ENCODE measurements around the gene DOCK10.

Gene DOCK10

GRCh38 chr2:225076125-225076524 lies 33.9 kb upstream of the DOCK10 start:
- H3K9me3 ChIP-seq = no peaks in the 10 kb centered on the region
- H3K4me3 ChIP-seq (ENCODE audit: low read depth, low read length) = no peak overlapping the region
- H3K36me3 ChIP-seq = no peaks in the 10 kb centered on the region
- DNase-seq = no peak
- TF ChIP-seq CTCF (IDR thresholded peaks at IDR 0.05; ENCODE audit: low read depth, low read length) = no peak
- H3K27me3 ChIP-seq = peaks cover 10% of the 10 kb centered on the region
- H3K4me1 ChIP-seq = no peaks in the 10 kb centered on the region

GRCh38 chr2:225074919-225075681 lies 32.8 kb upstream of the DOCK10 start:
- H3K36me3 ChIP-seq = no peaks in the 10 kb centered on the region
- no peak overlapping the region for H3K4me3 ChIP-seq (ENCODE audit: low read depth, low read length)
- no peak for DNase-seq
- TF ChIP-seq CTCF (IDR thresholded peaks at IDR 0.05; ENCODE audit: low read depth, low read length) = no peak
- peaks cover 10% of the 10 kb centered on the region for H3K27me3 ChIP-seq
- no peaks in the 10 kb centered on the region for H3K9me3 ChIP-seq
- H3K4me1 ChIP-seq = no peaks in the 10 kb centered on the region

GRCh38 chr2:225074366-225074765 lies 32.1 kb upstream of the DOCK10 start:
- Histone ChIP-seq H3K27me3 (peaks cover 10% of the 10 kb centered on the region), H3K9me3 (no peaks in the 10 kb centered on the region), H3K4me3 (ENCODE audit: low read depth, low read length) (no peak overlapping the region), H3K4me1 (no peaks in the 10 kb centered on the region), H3K36me3 (no peaks in the 10 kb centered on the region)
- TF ChIP-seq CTCF (IDR thresholded peaks at IDR 0.05; ENCODE audit: low read depth, low read length) = no peak
- no peak for DNase-seq

- no peak for TF ChIP-seq CTCF (IDR thresholded peaks at IDR 0.05; ENCODE audit: low read depth, low read length)
- Histone ChIP-seq H3K9me3 (no peaks in the 10 kb centered on the region), H3K4me1 (no peaks in the 10 kb centered on the region), H3K27me3 (peaks cover 10% of the 10 kb centered on the region), H3K36me3 (no peaks in the 10 kb centered on the region), H3K4me3 (ENCODE audit: low read depth, low read length) (no peak overlapping the region)
- DNase-seq = no peak
Observed at GRCh38 chr2:225073198-225073597, 30.9 kb upstream of the DOCK10 start.

- no peak overlapping the region for H3K4me3 ChIP-seq (ENCODE audit: low read depth, low read length)
- no peak for TF ChIP-seq CTCF (IDR thresholded peaks at IDR 0.05; ENCODE audit: low read depth, low read length)
- no peaks in the 10 kb centered on the region for H3K36me3 ChIP-seq
- no peaks in the 10 kb centered on the region for H3K9me3 ChIP-seq
- no peaks in the 10 kb centered on the region for H3K4me1 ChIP-seq
- DNase-seq = no peak
- 0 out of 2 replicates have a peak, but pooled peaks cover 4% of the 10 kb centered on the region for H3K27me3 ChIP-seq
Observed at GRCh38 chr2:225072444-225072843, 30.2 kb upstream of the DOCK10 start.

- 0 out of 2 replicates have a peak, but pooled peaks cover 4% of the 10 kb centered on the region for H3K27me3 ChIP-seq
- no peak for DNase-seq
- no peak overlapping the region for H3K4me3 ChIP-seq (ENCODE audit: low read depth, low read length)
- H3K9me3 ChIP-seq = no peaks in the 10 kb centered on the region
- H3K4me1 ChIP-seq = no peaks in the 10 kb centered on the region
- no peak for TF ChIP-seq CTCF (IDR thresholded peaks at IDR 0.05; ENCODE audit: low read depth, low read length)
- no peaks in the 10 kb centered on the region for H3K36me3 ChIP-seq
Observed at GRCh38 chr2:225070811-225071210, 28.5 kb upstream of the DOCK10 start.

Data from BE2C (cell line).